ENCODE results near the gene MAP2K5. TPM values are rescaled to one million over a fixed set of nuclear protein-coding genes. Genes with fewer than 3 reads are reported as not detected.

MAP2K5 gene
- total RNA-seq, 1 experiment from 2014 or later, result 3.4 TPM

DNA sequence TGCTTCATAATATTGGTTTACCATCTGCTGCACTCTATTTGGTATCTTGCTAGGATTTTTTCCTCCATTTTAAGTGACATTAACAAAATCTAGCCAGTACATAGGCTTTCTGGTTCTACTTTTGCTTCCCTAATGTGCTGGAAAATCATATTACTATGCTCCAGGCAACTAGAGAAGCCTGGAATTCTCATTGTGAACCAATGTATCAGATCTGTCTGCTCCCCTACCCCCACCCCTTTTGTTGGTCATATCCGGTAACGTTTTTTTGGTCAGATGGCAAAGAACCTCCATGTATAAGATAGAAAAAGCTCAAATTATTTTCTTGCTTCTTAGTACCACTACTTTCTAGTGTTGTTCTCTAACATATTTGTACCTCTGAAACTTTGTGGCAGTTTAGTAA lies 17.1 kb downstream of the MAP2K5 start:
- DNase-seq (ENCODE audit: low read depth), result no peak

DNA sequence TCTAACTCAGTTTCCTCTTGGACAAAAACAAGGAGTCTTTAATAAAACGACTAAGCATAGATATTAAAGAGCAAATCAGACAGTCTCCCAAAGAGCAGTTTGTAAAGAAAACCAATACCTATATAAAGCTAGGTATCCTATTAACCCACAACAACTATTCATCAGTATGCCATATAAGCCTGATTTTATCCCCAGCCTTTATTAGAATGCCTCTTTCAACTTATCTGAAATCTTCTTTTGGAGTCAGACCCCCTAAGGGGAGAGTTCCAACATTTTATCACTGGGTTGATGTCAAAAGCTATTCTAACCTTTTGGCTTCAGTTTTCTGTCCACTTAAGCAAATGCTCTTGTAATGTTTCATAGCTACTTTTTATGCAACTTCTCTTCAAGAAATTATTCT lies 17.8 kb downstream of the MAP2K5 start:
- no peak for DNase-seq (ENCODE audit: low read depth)

- DNase-seq (ENCODE audit: low read depth), result no peak
These were observed 20.6 kb downstream of the MAP2K5 start for GRCh38 chr15:67563092-67563491.

GRCh38 chr15:67564021-67564967 lies 21.8 kb downstream of the MAP2K5 start:
- no peak for DNase-seq (ENCODE audit: low read depth)

DNA sequence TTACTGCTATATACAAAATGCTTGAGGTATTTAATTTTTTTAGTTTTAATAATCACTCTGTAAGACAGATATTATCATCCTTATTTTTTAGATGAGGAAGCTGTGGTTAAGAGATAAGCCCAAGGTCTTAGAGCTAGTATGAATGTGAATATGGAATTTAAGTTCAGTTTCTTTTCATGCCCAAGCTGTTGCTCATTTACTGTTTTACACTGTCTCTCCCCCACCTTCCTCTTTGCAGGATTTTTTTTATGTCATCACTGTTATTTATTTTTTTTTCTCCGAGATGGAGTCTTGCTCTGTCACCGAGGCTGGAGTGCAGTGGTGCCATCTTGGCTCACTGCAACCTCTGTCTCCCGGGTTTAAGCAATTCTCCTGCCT lies 22.5 kb downstream of the MAP2K5 start:
- no peak for DNase-seq (ENCODE audit: low read depth)

- no peak for DNase-seq (ENCODE audit: low read depth)
These were observed 27.2 kb downstream of the MAP2K5 start for GRCh38 chr15:67569668-67570067.

GRCh38 chr15:67570875-67571647 lies 28.6 kb downstream of the MAP2K5 start:
- DNase-seq (ENCODE audit: low read depth), result no peak

DNA sequence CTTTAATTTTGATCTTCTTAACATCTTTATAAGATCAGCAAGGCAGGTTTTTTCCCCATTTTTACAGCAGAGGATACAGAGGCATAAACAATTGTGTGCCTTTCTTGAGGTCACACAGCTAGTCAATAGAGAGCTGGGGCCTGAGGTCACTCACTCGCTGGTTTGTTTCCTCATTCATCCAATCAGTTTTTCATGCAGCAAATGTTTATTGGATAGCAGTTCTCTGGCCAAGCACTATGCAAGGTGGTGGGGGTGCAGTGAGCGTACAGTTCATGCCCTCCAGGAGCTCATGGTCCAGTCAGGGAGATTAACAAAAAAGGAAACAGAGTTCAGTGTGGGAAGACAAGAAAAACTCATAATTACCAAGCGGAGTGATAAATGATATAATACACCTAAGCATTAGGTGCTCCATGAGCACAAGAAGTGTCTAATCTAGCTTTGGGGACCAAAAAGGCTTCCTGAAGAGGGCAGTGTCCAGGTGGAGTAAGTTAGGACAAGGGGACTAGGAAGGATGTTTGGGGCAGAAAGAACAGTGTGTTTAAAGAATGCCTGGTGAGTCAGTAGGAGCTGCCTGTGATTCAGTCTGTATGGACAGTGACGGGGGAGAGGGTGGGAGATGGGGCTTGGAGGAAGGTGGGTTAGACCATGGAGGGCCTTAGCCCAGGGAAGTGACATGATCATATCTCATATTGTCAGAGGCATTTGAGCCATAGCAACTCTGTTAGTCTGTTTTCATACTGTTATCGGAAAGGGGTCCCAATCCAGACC lies 29.3 kb downstream of the MAP2K5 start:
- DNase-seq (ENCODE audit: low read depth), result no peak

DNA sequence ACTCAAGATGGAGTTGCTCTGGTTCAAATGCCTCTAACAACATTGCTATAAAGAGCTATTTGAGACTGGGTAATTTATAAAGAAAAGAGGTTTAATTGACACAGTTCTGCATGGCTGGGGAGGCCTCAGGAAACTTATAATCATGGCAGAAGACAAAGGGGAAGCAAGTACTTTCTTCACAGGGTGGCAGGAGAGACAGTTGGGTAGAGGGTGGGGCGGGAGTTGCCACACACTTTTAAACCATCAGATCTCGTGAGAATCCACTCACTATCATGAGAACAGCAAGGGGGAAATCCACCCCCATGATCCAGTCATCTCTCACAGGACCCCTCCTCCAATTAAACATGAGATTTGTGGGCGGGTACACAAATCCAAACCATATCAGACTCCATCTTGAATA lies 30.7 kb downstream of the MAP2K5 start:
- DNase-seq (ENCODE audit: low read depth), result no peak

- DNase-seq (ENCODE audit: low read depth), result peak; percentile 6
These were observed 32.6 kb downstream of the MAP2K5 start for GRCh38 chr15:67575039-67575502.

DNA sequence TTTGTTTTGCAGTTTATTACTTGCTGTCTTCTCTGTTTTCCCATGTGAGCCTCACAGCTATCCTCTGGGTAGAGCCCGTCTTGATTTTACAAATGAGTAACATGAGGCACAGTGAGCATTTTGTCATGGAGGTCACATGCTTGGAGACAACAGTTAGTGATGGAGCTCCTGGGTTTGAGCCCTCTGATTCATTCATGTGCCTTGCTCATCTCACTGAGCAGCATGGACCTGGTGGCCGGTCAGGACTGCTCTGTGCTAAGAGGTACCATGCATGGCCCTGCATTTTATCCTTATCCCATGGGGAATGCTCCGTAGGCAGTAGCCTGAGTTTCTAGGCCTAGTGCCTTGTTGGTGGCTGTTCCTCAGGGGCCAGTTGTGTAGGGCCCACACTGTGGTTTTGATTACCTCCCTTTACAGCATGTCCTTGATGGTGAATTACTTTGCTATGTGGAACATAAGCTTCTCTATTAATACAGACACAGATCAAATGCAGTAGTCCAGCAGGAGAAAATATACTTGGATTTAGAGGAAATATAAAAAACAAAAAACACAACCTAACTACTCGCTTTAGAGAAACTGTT lies 35.6 kb downstream of the MAP2K5 start:
- no peak for DNase-seq (ENCODE audit: low read depth)

GRCh38 chr15:67579164-67579563 lies 36.7 kb downstream of the MAP2K5 start:
- no peak for DNase-seq (ENCODE audit: low read depth)

- no peak for DNase-seq (ENCODE audit: low read depth)
These were observed 37.5 kb downstream of the MAP2K5 start for GRCh38 chr15:67579967-67580366.

DNA sequence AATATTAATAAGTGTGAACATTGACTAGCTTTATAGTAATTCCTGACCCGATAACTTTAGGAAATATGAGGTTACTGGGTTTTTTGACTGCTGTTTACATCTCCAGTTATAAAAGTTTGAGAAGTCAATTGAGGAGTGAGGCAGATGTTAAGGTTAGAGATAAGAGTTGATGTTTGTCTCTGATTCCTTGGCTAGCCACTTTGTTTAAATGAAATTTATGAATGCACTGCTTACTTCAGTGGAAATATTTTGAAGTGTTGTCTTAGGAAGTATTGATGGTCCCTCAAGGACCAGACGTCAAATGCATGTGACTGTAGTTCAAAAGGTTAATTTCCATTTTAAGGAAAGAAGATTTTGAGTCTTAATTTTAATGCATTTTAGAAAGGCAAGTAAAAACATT lies 41.7 kb downstream of the MAP2K5 start:
- no peak for DNase-seq (ENCODE audit: low read depth)

GRCh38 chr15:67585681-67586080 lies 43.2 kb downstream of the MAP2K5 start:
- DNase-seq (ENCODE audit: low read depth), result no peak

DNA sequence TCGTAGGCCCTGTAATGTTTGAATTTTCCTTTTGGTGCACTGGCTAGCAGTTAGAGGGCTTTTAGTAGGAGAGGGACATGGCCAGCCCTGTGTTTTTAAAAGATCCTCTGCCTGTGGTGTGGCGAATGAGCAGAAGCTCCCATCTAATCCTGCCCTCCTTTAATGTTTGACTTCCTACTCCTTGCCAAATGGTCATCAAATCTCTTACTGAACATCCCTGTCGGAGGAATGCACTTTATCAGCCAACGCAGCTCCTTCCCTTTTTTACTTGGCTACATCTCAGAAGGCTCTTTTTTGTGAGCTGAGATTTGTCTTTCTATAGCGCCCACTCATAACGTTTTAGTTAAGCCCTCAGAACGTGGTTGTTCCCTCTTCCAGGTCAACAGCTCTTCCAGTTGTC lies 44.8 kb downstream of the MAP2K5 start:
- DNase-seq (ENCODE audit: low read depth), result no peak

- DNase-seq (ENCODE audit: low read depth), result no peak
These were observed 45.3 kb downstream of the MAP2K5 start for GRCh38 chr15:67587754-67588153.

- DNase-seq (ENCODE audit: low read depth), result no peak
These were observed 47.7 kb downstream of the MAP2K5 start for GRCh38 chr15:67590191-67590590.

- no peak for DNase-seq (ENCODE audit: low read depth)
These were observed 49.7 kb downstream of the MAP2K5 start for GRCh38 chr15:67592245-67592644.

GRCh38 chr15:67593562-67593961 lies 51.1 kb downstream of the MAP2K5 start:
- no peak for DNase-seq (ENCODE audit: low read depth)

- DNase-seq (ENCODE audit: low read depth), result no peak
These were observed 52.3 kb downstream of the MAP2K5 start for GRCh38 chr15:67594770-67595169.

- DNase-seq (ENCODE audit: low read depth), result no peak
These were observed 53.1 kb downstream of the MAP2K5 start for GRCh38 chr15:67595572-67595971.
